Stimulated activated naive CD8-positive, alpha-beta T cell treated with anti-CD3 and anti-CD28 coated beads, Interleukin-15, amount 100 ng/mL, for 72 hours (primary cell): ENCODE measurements around the gene SESN2.
A peak's percentile ranks its signal among the peaks of the same experiment; 100 is the strongest.

ENCODE experiments used
- ATAC-seq: fragments of 150-1000 bp; cut with Tn5 transposase; 2 replicates; pipeline ENCODE4 v1.10.0; 2021; ENCODE audit warnings: mild to moderate bottlenecking, moderate library complexity
- DNase-seq, 2 donors: peaks; one replicate each; pipeline ENCODE4 v3.0.0; 2021 to 2022
- H3K27ac Mint-ChIP-seq, 2 donors: one replicate each; pipeline ENCODE4 v1.8.0; 2022; ENCODE audit warnings: mild to moderate bottlenecking in 2 of 2, mixed read lengths in 2 of 2, moderate library complexity in 2 of 2
- H3K27me3 Mint-ChIP-seq: one replicate; pipeline ENCODE4 v1.8.0; 2022; ENCODE audit warnings: mixed read lengths
- H3K4me1 Mint-ChIP-seq: one replicate; pipeline ENCODE4 v1.8.0; 2022; ENCODE audit warnings: mild to moderate bottlenecking, mixed read lengths
- H3K4me3 Mint-ChIP-seq, 2 donors: one replicate each; pipeline ENCODE4 v1.8.0; 2022; ENCODE audit warnings: mild to moderate bottlenecking in 2 of 2, mixed read lengths in 2 of 2, moderate library complexity in 1 of 2
- H3K9me3 Mint-ChIP-seq, 2 donors: one replicate each; pipeline ENCODE4 v1.8.0; 2022; ENCODE audit warnings: mixed read lengths in 2 of 2

SESN2 gene

DNA sequence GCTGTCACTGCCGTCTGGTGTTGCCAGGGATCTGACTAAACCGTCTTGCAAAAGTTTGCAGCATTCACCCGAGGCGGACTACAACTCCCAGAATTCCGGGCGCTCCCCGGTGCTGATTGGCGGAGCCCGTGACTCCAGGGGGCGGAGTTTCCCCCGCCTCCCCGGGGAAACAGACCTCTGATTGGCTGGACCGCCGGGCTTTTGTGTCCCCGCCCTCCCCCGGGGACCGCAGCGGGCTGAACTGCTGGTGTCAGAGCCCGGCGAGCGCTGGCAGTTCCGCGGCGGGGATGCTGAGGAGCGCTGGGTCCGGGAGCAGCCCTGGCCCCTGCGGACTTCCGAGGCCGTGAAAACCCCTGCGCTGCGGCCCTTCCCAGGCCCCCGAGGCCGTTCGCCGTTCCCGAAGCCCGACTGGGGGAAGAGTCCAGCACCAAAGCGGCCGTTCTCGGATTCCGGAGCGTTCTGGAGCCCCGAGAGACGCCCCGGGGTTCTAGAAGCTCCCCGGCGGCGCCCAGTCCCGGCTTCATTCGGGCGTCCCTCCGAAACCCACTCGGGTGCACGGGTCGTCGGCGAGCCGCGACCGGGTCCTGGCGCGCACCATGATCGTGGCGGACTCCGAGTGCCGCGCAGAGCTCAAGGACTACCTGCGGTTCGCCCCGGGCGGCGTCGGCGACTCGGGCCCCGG, at the start of gene SESN2:
SESN2 (plus strand) TSS at position 267 of the 682 bp plus-strand sequence; CDS start at position 597, 330 bp downstream.
- no peaks in the 10 kb centered on the region for H3K27me3 Mint-ChIP-seq
- ATAC-seq (peak; percentile 96), DNase-seq (peak; percentile 100)
- peaks cover 68% of the 10 kb centered on the region for H3K4me1 Mint-ChIP-seq
- H3K4me3 Mint-ChIP-seq = peak within 1 kb of the TSS; percentile 89 to 93
- H3K27ac Mint-ChIP-seq = peak within 1 kb of the TSS; percentile 100
- H3K9me3 Mint-ChIP-seq = peaks cover 0 to 4% of the 10 kb centered on the region in 2 donors

GRCh38 chr1:28209700-28210099, 49.6 kb upstream of the SESN2 start:
- Mint-ChIP-seq H3K27ac (no peak overlapping the region), H3K4me1 (no peaks in the 10 kb centered on the region), H3K4me3 (no peak overlapping the region), H3K9me3 (no peaks in the 10 kb centered on the region), H3K27me3 (no peaks in the 10 kb centered on the region)
- DNase-seq = no peak
- ATAC-seq = no peak

- H3K9me3 Mint-ChIP-seq = no peaks in the 10 kb centered on the region
- DNase-seq = no peak
Observed at GRCh38 chr1:28213315-28213714, 46.0 kb upstream of the SESN2 start.

GRCh38 chr1:28229089-28229488, 30.2 kb upstream of the SESN2 start:
- no peak overlapping the region for H3K27ac Mint-ChIP-seq
- peaks cover 37% of the 10 kb centered on the region for H3K4me1 Mint-ChIP-seq
- no peaks in the 10 kb centered on the region for H3K9me3 Mint-ChIP-seq
- ATAC-seq (no peak), DNase-seq (no peak)
- H3K27me3 Mint-ChIP-seq = no peaks in the 10 kb centered on the region
- H3K4me3 Mint-ChIP-seq = no peak overlapping the region

More at GRCh38 chr1:28213315-28213714, 46.0 kb upstream of the SESN2 start:
- Mint-ChIP-seq H3K4me3 (no peak overlapping the region), H3K27ac (no peak overlapping the region), H3K27me3 (no peaks in the 10 kb centered on the region), H3K4me1 (no peaks in the 10 kb centered on the region)
- no peak for ATAC-seq

DNA sequence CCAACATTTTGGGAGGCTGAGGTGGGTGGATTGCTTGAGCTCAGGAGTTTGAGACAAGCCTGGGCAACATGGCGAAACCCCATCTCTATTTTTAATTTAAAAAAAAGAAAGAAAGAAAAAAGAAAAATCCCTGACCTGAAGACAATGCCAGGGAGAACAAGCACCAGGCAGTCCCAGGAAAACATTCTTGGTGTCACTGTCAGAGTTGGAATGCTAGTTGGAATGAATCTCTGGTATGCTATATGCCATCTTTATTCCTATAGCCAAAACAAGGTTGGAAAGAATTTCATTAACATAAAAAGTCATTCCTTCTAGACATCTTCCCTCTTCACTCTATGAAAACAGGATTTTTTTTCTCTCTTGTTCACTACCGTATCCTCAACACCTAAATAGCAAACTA, 29.3 kb upstream of the SESN2 start:
- Mint-ChIP-seq H3K4me1 (peaks cover 40% of the 10 kb centered on the region), H3K27ac (peak overlapping the region in 1 of 2 donors; percentile 98), H3K9me3 (no peaks in the 10 kb centered on the region), H3K27me3 (no peaks in the 10 kb centered on the region), H3K4me3 (no peak overlapping the region)
- no peak for ATAC-seq
- no peak for DNase-seq

- Mint-ChIP-seq H3K4me3 (peak within 1 kb of the TSS; percentile 97), H3K9me3 (no peaks in the 10 kb centered on the region), H3K27ac (peak within 1 kb of the TSS; percentile 99 to 100), H3K4me1 (peaks cover 40% of the 10 kb centered on the region), H3K27me3 (no peaks in the 10 kb centered on the region)
- ATAC-seq (peak; percentile 74), DNase-seq (peak; percentile 83 to 91)
Observed at GRCh38 chr1:28232558-28233263, 26.6 kb upstream of the SESN2 start, which contains the start of gene DNAJC8. TSS of gene DNAJC8 (minus strand) at chr1:28233029. CDS start at chr1:28232998, 31 bp downstream.

- Mint-ChIP-seq H3K27me3 (no peaks in the 10 kb centered on the region), H3K27ac (no peak overlapping the region), H3K4me3 (peak overlapping the region; percentile 49 to 63), H3K4me1 (peaks cover 40% of the 10 kb centered on the region), H3K9me3 (no peaks in the 10 kb centered on the region)
- DNase-seq (no peak), ATAC-seq (no peak)
Observed at GRCh38 chr1:28233264-28233606, 26.1 kb upstream of the SESN2 start.

- peak; percentile 96 for ATAC-seq
- Mint-ChIP-seq H3K27me3 (no peaks in the 10 kb centered on the region), H3K27ac (no peak within 1 kb of the TSS), H3K9me3 (no peaks in the 10 kb centered on the region), H3K4me1 (peaks cover 39% of the 10 kb centered on the region), H3K4me3 (no peak within 1 kb of the TSS)
- DNase-seq = peak; percentile 94 to 96
Observed at GRCh38 chr1:28235755-28236655, 23.3 kb upstream of the SESN2 start, which contains the start of gene ATP5IF1. TSS of gene ATP5IF1 (plus strand) at chr1:28236124. CDS start at chr1:28236184, 60 bp downstream.

DNA sequence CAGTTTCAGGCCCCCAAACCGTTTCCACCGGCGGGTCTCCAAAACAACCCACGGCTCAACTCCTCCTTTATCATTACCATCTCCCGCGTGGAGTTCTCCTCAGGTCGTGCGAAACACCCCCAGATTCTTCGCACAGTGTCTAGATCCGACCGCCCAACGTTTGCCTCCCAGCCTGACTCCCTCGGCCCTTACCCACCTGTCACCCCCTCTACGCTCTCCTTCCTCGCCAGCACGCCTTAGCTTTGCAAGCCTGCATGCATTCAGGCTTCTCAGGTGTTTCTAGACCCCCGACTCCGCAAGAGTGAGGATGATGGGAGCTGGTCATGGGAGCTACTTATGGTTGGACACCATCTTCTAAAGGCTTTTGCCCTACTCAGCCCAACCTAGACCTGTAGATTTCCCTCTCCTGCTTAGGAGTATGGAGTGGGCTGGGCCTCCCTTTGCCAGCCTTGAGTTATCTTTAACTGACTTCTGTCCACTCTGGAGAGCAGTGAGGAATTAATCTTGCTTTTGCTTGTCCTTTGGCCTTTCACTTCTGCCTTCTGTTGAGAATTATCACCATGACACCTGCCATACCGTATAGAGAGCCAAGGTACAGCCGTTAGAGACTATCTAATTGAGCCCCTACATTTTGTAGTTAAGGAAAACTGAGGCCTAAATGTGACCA, 22.5 kb upstream of the SESN2 start:
- Mint-ChIP-seq H3K4me1 (peaks cover 32% of the 10 kb centered on the region), H3K27ac (no peak overlapping the region), H3K27me3 (no peaks in the 10 kb centered on the region), H3K9me3 (no peaks in the 10 kb centered on the region), H3K4me3 (no peak overlapping the region)
- ATAC-seq = no peak
- DNase-seq = no peak

DNA sequence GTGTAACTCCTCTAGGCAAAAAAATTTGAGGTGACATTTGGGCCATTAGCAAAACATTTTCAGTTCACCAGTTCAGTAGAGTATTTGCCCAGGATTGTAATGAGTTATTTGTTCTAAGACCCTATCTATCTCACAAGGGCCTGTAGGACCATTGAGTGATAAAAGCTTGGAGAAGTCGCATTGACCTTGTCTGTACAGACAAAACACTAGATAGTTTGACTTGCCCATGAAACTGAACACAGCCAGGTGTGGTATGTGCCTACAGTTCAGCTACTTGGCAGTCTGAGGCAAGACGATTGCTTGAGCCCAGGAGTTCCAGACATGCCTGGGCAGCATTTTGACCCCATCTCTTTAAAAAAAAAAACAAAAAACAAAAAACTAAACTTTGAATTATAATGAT, 20.3 kb upstream of the SESN2 start:
- Mint-ChIP-seq H3K9me3 (no peaks in the 10 kb centered on the region), H3K27ac (no peak overlapping the region), H3K27me3 (no peaks in the 10 kb centered on the region), H3K4me1 (peaks cover 21% of the 10 kb centered on the region), H3K4me3 (no peak overlapping the region)
- no peak for DNase-seq
- no peak for ATAC-seq

DNA sequence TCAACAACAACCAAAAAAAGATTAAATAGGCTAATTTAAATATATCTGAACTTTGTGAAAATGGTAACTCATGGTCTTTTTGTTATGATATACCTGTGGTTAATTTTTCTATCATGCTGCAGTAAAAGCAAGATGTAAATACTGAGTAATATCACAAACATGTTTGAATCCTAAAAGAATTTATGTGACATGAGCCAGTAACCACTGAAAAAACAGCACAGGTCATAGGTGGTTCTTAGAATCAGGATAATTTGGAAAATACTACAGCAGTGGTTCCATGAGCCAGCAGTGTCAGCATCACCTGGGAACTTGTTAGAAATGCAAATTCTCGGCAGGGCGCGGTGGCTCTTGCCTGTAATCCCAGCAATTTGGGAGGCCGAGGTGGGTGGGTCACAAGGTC, 19.3 kb upstream of the SESN2 start:
- no peaks in the 10 kb centered on the region for H3K9me3 Mint-ChIP-seq
- no peaks in the 10 kb centered on the region for H3K27me3 Mint-ChIP-seq
- no peak for DNase-seq
- H3K27ac Mint-ChIP-seq = no peak overlapping the region
- H3K4me3 Mint-ChIP-seq = no peak overlapping the region
- ATAC-seq = no peak
- peaks cover 28% of the 10 kb centered on the region for H3K4me1 Mint-ChIP-seq

- ATAC-seq (no peak), DNase-seq (no peak)
- Mint-ChIP-seq H3K27me3 (no peaks in the 10 kb centered on the region), H3K9me3 (no peaks in the 10 kb centered on the region), H3K4me3 (no peak overlapping the region), H3K27ac (no peak overlapping the region), H3K4me1 (peaks cover 35% of the 10 kb centered on the region)
Observed at GRCh38 chr1:28241638-28242241, 17.6 kb upstream of the SESN2 start.

GRCh38 chr1:28243685-28244311, 15.5 kb upstream of the SESN2 start:
- ATAC-seq (no peak), DNase-seq (no peak)
- Mint-ChIP-seq H3K27ac (peak overlapping the region in 1 of 2 donors; percentile 53), H3K4me1 (peaks cover 51% of the 10 kb centered on the region), H3K4me3 (peak overlapping the region; percentile 59 to 73), H3K27me3 (no peaks in the 10 kb centered on the region), H3K9me3 (no peaks in the 10 kb centered on the region)

DNA sequence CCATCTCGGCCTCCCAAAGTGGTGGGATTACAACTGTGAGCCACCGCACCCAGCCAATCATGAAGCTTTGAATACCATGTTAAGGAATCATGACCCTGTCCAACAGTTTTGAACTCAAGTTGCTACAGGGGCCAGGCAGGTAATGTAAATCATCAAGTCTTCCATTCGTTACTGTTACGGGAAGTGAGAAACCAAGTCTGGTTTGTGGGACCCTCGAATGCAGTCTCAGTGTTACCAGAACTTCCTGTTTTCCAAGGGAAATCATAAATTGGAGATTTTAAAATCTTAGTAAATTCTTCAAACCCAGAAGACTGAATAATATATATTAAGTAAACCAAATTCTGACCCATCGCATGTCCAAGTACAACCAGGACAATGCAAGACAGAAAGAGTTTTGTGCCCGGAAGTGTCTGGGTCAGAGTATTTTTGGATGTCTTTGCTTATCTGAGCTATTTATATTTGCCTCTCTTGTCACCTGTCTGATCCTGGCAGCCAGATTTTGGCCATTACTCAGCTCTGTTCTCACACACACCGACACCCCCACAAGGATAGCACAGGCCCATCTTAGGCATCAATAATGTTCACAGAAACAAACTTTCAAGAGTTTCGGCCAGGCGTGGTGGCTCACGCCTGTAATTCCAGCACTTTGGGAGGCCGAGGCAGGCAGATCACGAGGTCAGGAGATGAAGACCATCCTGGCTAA, 14.6 kb upstream of the SESN2 start:
- Mint-ChIP-seq H3K27ac (peak overlapping the region; percentile 48 to 79), H3K4me3 (peak overlapping the region; percentile 59 to 73), H3K4me1 (peaks cover 60% of the 10 kb centered on the region), H3K27me3 (no peaks in the 10 kb centered on the region), H3K9me3 (no peaks in the 10 kb centered on the region)
- ATAC-seq (no peak), DNase-seq (no peak)
